Endothelial cell of umbilical vein (primary cell): ENCODE results near the gene LUC7L2.
"Not testable (repeated sequence)": the region's sequence is repeated elsewhere in the genome, so short reads cannot be mapped to it uniquely, and the experiment has no call there.

Experiments used
- POLR2AphosphoS5 ChIP-seq: IDR thresholded peaks from 2 replicates; pipeline ENCODE4 v1.6.1; 2012; ENCODE audit warnings: low read depth, mild to moderate bottlenecking, control low read depth, low read length, moderate library complexity; ENCODE audit not compliant: insufficient read depth
- TF ChIP-seq, protein P1 (sequence below), 2 donors: IDR thresholded peaks; 1 replicate in 1 of 2; 2 replicates in 1 of 2; pipeline ENCODE4 v1.5.1; 2011; ENCODE audit warnings: low read length in 2 of 2, mild to moderate bottlenecking in 2 of 2, moderate library complexity in 2 of 2, control low read depth in 1 of 2, inconsistent platforms in 1 of 2, low read depth in 1 of 2; ENCODE audit not compliant: insufficient read depth in 1 of 2; ENCODE audit errors: extremely low read depth in 1 of 2
- TF ChIP-seq, protein P2 (sequence below): IDR thresholded peaks from 2 replicates; pipeline ENCODE4 v1.6.1; 2011; ENCODE audit not compliant: insufficient read depth, insufficient read length

DNA sequence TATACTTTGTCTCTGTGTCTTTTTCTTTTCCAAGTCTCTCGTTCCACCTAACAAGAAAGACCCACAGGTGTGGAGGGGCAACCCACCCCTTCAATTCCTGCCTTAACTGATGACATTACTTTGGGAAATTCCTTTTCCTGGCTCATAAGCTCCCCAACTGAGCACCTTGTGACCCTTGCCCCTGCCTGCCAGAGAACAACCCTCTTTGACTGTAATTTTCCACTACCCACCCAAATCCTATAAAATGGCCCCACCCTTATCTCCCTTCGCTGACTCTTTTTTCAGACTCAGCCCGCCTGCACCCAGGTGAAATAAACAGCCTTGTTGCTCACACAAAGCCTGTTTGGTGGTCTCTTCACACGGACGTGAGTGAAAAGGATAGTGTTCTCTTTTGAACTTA, 108.6 kb downstream of the LUC7L2 start:
- TF ChIP-seq, protein P1, sequence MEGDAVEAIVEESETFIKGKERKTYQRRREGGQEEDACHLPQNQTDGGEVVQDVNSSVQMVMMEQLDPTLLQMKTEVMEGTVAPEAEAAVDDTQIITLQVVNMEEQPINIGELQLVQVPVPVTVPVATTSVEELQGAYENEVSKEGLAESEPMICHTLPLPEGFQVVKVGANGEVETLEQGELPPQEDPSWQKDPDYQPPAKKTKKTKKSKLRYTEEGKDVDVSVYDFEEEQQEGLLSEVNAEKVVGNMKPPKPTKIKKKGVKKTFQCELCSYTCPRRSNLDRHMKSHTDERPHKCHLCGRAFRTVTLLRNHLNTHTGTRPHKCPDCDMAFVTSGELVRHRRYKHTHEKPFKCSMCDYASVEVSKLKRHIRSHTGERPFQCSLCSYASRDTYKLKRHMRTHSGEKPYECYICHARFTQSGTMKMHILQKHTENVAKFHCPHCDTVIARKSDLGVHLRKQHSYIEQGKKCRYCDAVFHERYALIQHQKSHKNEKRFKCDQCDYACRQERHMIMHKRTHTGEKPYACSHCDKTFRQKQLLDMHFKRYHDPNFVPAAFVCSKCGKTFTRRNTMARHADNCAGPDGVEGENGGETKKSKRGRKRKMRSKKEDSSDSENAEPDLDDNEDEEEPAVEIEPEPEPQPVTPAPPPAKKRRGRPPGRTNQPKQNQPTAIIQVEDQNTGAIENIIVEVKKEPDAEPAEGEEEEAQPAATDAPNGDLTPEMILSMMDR (IDR thresholded peaks at IDR 0.05; ENCODE audit: extremely low read depth in 1 of 2, insufficient read depth in 1 of 2, low read depth in 1 of 2, low read length in 2 of 2): not testable (repeated sequence)
- TF ChIP-seq, protein P2, sequence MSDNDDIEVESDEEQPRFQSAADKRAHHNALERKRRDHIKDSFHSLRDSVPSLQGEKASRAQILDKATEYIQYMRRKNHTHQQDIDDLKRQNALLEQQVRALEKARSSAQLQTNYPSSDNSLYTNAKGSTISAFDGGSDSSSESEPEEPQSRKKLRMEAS: not testable (repeated sequence)
- not testable (repeated sequence) for TF ChIP-seq POLR2AphosphoS5
